HG02840 (cell line): ENCODE results near the gene PRKG1.

ENCODE experiments used
- ATAC-seq: cut with Tn5 transposase; IDR thresholded peaks from one replicate; pipeline ENCODE4 v1.9.1; 2021; ENCODE audit warnings: mild to moderate bottlenecking, moderate library complexity, moderate number of reproducible peaks; ENCODE audit not compliant: unreplicated experiment, low FRiP score

Gene PRKG1

GRCh38 chr10:52050429-52051047 lies 976.3 kb downstream of the PRKG1 start:
- no peak for ATAC-seq

GRCh38 chr10:52053497-52053896 lies 979.2 kb downstream of the PRKG1 start:
- no peak for ATAC-seq

GRCh38 chr10:52056291-52056690 lies 982.0 kb downstream of the PRKG1 start:
- no peak for ATAC-seq

- ATAC-seq: no peak
These were observed 984.8 kb downstream of the PRKG1 start for GRCh38 chr10:52059089-52059488.

GRCh38 chr10:52063159-52063558 lies 988.9 kb downstream of the PRKG1 start:
- ATAC-seq: no peak

- no peak for ATAC-seq
These were observed 990.0 kb downstream of the PRKG1 start for GRCh38 chr10:52064084-52064845.

- ATAC-seq: no peak
These were observed 992.1 kb downstream of the PRKG1 start for GRCh38 chr10:52066383-52066782.

- no peak for ATAC-seq
These were observed 994.2 kb downstream of the PRKG1 start for GRCh38 chr10:52068485-52068884.

- no peak for ATAC-seq
These were observed 997.5 kb downstream of the PRKG1 start for GRCh38 chr10:52071814-52072213.

- ATAC-seq: no peak
These were observed 1000.3 kb downstream of the PRKG1 start for GRCh38 chr10:52074505-52075026.

GRCh38 chr10:52077814-52078213 lies 1003.5 kb downstream of the PRKG1 start:
- no peak for ATAC-seq

- ATAC-seq: no peak
These were observed 1004.2 kb downstream of the PRKG1 start for GRCh38 chr10:52078397-52078937.

- ATAC-seq: no peak
These were observed 1008.0 kb downstream of the PRKG1 start for GRCh38 chr10:52082307-52082706.

GRCh38 chr10:52083422-52083821 lies 1009.1 kb downstream of the PRKG1 start:
- ATAC-seq: no peak

- no peak for ATAC-seq
These were observed 1018.1 kb downstream of the PRKG1 start for GRCh38 chr10:52092390-52092789.

- no peak for ATAC-seq
These were observed 1023.8 kb downstream of the PRKG1 start for GRCh38 chr10:52098130-52098529.

GRCh38 chr10:52099026-52099600 lies 1024.8 kb downstream of the PRKG1 start:
- no peak for ATAC-seq

GRCh38 chr10:52100011-52100547 lies 1025.8 kb downstream of the PRKG1 start:
- no peak for ATAC-seq

GRCh38 chr10:52105301-52105700 lies 1031.0 kb downstream of the PRKG1 start:
- no peak for ATAC-seq

- no peak for ATAC-seq
These were observed 1031.7 kb downstream of the PRKG1 start for GRCh38 chr10:52106011-52106410.

- no peak for ATAC-seq
These were observed 1032.6 kb downstream of the PRKG1 start for GRCh38 chr10:52106899-52107298.
